ENCODE data around the gene HMGXB4.
A peak's percentile ranks its signal among the peaks of the same experiment; 100 is the strongest.

HMGXB4 gene

GRCh38 chr22:35257002-35257320 is 332 bp upstream of the HMGXB4 start:
- DNase-seq (ENCODE audit: low read depth in 2 of 2): no peak

GRCh38 chr22:35258191-35258988 is 1.1 kb downstream of the HMGXB4 start:
- no peak for DNase-seq (ENCODE audit: low read depth in 2 of 2)

DNA sequence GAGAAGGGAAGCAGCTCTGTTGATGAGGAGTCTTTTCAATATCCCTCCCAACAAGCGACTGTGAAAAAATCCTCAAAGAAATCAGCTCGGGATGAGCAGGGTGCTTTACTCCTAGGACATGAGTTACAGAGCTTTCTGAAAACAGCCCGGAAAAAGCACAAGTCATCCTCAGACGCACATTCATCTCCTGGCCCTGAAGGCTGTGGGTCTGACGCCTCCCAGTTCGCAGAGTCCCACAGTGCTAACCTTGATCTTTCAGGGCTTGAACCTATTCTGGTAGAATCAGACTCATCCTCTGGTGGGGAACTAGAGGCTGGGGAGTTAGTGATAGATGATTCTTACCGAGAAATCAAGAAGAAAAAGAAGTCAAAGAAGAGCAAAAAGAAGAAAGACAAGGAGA is 7.7 kb downstream of the HMGXB4 start:
- no peak for DNase-seq (ENCODE audit: low read depth in 2 of 2)

DNA sequence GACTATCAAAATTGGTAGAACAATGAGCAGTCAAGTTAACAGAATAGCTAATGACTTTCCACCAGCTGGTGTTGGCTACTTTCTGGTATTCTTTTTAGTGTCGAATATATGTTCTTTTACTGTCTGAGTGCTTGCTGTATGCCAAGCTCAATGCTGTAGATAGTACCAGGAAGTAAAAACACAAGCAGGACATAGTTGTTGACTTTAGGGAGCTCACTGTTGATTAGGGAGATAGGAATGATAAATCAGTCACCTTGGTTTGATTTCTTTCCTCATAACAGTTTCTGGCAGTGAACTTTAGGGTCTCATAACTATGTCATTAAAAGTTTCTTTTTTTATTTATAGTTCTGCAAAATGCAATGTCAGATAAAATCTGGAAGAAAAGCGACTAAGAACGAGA is 9.0 kb downstream of the HMGXB4 start:
- DNase-seq (ENCODE audit: low read depth in 2 of 2): no peak

- DNase-seq (ENCODE audit: low read depth in 2 of 2): no peak
Measured at GRCh38 chr22:35269630-35270029, 12.3 kb downstream of the HMGXB4 start.

GRCh38 chr22:35274154-35274871 is 17.0 kb downstream of the HMGXB4 start:
- DNase-seq (ENCODE audit: low read depth in 2 of 2): no peak

DNA sequence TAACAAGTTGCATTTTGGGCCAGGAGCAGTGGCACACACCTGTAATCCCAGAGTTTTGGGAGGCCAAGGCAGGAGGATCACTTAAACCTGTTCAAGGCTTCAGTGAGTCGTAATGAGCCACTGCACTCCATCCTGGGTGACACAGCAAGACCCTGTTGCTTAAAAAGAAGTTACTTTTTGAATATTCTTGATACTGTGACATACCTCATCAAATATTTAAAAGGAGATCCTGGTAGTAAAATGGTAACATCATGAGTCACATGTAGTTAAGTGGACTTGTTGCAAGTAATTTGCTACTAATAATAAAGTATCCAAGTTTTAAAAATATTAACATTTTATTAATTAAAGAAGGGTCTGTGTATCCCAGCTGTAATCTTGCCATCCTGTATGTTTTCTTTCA is 18.3 kb downstream of the HMGXB4 start:
- DNase-seq (ENCODE audit: low read depth in 2 of 2): no peak

DNA sequence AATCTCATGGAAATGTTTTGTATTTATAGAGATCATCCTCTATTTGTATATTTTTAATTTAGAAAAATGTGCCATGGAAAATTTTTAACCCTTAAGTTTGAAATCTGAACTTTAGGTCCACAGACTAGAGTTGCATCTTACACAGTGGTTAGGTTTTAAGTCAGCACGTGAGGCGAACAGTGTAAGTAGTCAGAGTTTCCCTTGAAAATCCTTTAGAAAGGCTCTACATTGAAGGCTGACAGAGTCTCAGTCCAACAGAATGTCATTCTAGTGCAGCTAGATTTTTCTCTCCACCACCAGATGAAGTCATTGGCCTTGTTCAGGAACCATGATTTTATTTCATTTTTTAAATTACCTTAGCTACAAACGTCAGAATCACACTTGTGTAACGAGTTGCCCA is 18.7 kb downstream of the HMGXB4 start:
- no peak for DNase-seq (ENCODE audit: low read depth in 2 of 2)

GRCh38 chr22:35288116-35288515 is 30.8 kb downstream of the HMGXB4 start:
- no peak for DNase-seq (ENCODE audit: low read depth in 2 of 2)

GRCh38 chr22:35292786-35293185 is 35.5 kb downstream of the HMGXB4 start:
- no peak for DNase-seq (ENCODE audit: low read depth in 2 of 2)

- no peak for DNase-seq (ENCODE audit: low read depth in 2 of 2)
Measured at GRCh38 chr22:35296051-35296450, 38.8 kb downstream of the HMGXB4 start.

DNA sequence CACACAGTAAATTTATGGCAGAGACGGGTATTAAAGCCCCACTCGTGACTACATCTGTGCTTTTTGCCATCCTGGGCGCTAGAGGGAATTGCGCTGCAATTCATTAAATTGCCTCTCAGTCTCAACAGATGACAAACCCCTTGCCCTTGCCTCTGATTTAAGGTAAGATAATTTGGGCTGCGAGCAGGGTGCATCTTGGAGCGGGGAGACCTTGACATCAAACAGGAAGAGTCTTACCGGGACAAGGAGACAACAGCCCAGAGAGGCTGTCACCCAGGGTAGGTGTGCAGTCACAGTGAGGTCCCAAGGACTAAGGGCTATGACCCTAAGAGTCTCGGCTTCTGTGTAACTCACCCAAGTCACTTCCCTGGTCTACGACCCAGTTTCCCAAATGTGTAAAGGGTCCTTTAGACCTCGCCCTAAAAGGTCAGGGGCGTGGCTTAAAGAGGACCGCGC is 42.0 kb downstream of the HMGXB4 start:
- DNase-seq (ENCODE audit: low read depth in 2 of 2): no peak

DNA sequence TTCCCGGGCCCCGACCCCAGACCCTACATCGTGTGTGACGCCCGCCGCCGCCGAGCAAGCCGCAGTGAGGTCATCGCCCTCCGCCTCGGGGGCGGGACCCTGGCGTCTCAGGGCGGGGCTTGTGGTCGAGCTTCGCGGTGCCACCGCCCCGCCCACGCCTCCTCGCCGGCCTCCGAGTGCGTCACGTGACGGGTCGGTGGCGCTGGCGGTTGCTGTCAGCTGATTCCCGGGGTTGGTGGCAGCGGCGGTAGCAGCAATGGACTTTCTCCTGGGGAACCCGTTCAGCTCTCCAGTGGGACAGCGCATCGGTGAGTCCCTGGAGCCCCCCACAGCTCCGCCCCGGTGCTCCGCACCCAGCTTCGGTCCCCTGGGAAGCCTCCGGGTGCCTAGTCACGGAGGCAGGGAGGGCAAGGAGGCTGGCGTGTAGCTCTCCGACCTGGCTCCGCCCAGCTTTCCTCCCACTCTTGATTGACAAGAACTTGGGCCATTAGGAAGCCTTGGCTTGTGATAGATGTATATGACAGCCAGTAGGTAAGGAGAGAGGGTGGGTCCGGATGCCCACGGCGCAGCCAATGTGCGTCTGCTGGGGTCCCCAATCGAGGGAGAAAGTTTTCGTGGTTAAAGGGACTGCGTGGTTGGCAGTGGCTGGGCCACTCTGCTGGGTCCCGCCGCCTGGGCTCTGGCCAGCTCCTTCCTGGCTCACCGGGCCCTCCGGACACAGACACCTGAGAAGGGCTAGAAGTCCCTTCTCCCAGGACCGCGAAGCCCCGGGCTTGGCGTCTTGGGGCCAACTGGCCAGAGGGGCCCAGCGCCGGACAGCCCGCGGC is 42.6 kb downstream of the HMGXB4 start, which contains the start of gene TOM1:
TOM1 (plus strand) TSS at position 222 of the 827 bp plus-strand sequence; CDS start at position 257, 35 bp downstream.
- DNase-seq (ENCODE audit: low read depth in 2 of 2): peak; percentile 91 to 96

DNA sequence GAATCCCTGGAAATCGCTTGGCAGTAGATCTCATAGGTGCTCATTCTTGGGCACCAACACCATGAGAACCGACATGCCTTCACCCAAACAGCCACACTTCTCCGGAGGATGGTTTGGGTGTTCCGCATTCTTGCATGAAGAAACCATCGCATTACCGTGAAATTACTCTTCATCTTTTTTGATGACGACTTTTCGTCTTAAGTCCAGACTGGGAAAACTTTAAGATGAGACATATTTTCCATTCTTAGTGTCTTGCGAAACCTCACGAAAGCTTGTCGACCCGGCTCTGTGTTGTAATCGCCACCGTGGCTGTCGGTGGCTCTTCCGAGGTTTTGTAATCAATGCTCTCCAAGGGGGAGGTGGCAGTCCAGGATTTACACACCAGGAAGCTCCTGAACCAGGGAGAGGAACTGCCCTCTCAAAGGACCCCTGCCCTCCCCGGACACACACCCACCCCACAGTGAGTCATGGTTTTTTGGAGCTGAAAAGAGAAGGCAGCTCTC is 44.1 kb downstream of the HMGXB4 start:
- DNase-seq (ENCODE audit: low read depth in 2 of 2): no peak

DNA sequence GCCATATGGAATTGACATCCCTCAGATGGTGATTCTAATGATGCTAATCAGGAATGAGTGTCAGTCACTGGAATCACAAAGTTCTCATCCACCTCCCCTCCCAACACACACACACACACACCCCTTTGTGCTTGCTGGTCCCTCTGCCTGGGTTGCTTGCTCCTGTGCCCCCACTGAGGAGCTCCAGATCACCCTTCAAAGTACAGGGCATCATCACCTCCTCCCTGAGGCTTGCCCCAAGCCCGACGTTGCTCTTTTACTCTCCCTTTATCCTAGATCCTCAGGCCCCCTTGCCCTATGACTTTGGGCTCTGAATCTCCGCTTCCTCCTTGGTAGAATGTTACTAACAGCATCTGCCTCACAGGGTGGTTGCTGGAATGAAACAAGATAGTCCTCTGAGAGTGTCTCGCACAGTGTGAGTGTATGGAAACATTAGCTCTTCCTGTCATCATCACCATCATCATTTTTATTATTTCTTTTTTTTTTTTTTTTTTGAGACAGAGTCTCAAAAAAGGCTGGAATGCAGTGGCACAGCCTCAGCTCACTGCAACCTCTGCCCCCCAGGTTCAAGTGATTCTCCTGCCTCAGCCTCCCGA is 45.8 kb downstream of the HMGXB4 start:
- DNase-seq (ENCODE audit: low read depth in 2 of 2): no peak

DNA sequence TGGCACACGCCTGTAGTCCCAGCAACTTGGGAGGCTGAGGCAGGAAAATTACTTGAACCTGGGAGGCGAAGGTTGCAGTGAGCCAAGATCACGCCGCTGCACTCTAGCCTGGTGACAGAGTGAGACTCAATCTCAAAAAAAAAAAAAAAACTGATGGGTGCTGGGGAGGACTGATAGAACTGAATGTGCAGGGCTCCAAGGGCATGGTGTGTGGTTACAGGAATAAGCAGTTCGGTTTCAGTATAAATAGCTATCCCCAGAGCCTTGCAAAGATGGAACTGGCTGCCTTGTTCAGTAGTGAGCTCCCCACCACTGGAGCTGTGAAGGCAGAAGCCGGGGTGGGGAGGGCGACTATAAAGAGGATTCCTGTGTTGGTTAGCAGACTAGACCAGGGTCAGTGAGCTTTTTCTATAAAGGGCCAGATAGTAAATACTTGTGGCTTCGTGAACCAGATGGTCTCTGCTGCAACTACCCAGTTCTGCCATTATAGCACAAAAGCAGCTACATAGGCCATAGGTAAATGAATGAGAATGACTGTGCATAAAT is 48.3 kb downstream of the HMGXB4 start:
- DNase-seq (ENCODE audit: low read depth in 2 of 2): no peak

DNA sequence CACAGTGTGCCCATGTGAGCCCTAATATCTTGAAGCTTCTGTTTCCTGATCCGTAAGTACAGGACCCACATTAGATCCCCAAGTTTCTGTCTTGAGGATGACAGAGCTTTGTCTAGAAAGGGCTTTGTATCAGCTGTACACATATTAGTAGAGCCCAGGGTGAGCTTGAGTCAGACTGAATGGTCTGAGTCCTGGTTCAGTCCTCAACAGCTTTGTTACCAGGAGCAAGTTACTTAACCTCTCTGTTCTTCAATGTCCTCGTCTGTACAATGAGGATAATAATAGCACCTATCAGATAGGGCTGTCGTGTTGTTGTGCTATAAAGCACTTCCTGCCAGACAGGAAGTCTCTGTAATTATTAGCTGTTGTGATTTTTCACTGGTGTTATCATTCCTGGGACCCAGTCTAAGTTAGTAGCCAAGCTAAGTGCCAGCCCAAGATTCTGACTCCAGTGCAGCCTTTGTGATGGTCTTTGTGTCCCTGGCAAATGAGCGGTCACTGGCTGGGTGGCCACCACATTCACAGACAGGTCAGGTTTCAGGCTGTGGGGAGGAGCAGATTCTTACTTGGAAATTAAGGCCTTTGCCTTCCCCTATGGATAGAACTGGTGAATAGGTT is 49.2 kb downstream of the HMGXB4 start:
- no peak for DNase-seq (ENCODE audit: low read depth in 2 of 2)

GRCh38 chr22:35307372-35307771 is 50.1 kb downstream of the HMGXB4 start:
- no peak for DNase-seq (ENCODE audit: low read depth in 2 of 2)

- no peak for DNase-seq (ENCODE audit: low read depth in 2 of 2)
Measured at GRCh38 chr22:35307892-35308291, 50.6 kb downstream of the HMGXB4 start.

DNA sequence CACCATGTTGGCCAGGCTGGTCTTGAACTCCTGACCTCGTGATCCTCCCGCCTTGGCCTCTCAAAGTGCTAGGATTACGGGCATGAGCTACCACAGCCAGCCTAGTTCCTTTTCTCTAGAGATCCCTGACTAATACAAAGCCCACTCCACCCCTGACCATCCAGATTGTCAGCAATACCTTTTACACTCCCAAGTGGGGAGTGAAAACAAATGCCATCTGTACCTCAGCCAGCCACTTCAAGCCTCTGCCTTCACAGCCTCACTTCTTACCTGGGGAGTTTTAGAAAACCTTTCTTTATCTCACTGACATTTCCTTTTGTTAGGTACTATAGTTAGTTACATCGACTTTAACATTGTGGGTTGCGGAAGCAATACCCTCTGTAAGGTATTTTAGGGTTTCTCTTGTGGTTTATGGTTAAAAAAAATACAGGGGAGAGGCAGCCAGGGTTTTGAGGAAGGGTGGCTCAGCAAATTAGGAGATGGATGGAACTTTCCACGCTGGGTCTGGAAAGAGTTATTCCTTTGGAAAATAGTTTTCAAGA is 51.3 kb downstream of the HMGXB4 start:
- no peak for DNase-seq (ENCODE audit: low read depth in 2 of 2)

All from stimulated activated CD4-positive, alpha-beta T cell treated with anti-CD3 and anti-CD28 coated beads, Interleukin-12 subunit alpha, Interleukin-12 subunit beta, amount 100 ng/mL, for 24 hours (primary cell).